ENCODE results near the gene CNNM4.
"Not testable (repeated sequence)": the region's sequence is repeated elsewhere in the genome, so short reads cannot be mapped to it uniquely, and the experiment has no call there.

The CNNM4 gene

GRCh38 chr2:96792772-96793749 is 32.4 kb downstream of the CNNM4 start:
- H3K9ac ChIP-seq (ENCODE audit: low read depth, low read length) = no peak overlapping the region
- TF ChIP-seq EZH2 (IDR thresholded peaks at IDR 0.05; ENCODE audit: borderline replicate concordance, low read depth, low read length, severe bottlenecking) = no peak
- TF ChIP-seq, protein P1, sequence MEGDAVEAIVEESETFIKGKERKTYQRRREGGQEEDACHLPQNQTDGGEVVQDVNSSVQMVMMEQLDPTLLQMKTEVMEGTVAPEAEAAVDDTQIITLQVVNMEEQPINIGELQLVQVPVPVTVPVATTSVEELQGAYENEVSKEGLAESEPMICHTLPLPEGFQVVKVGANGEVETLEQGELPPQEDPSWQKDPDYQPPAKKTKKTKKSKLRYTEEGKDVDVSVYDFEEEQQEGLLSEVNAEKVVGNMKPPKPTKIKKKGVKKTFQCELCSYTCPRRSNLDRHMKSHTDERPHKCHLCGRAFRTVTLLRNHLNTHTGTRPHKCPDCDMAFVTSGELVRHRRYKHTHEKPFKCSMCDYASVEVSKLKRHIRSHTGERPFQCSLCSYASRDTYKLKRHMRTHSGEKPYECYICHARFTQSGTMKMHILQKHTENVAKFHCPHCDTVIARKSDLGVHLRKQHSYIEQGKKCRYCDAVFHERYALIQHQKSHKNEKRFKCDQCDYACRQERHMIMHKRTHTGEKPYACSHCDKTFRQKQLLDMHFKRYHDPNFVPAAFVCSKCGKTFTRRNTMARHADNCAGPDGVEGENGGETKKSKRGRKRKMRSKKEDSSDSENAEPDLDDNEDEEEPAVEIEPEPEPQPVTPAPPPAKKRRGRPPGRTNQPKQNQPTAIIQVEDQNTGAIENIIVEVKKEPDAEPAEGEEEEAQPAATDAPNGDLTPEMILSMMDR (IDR thresholded peaks at IDR 0.05; ENCODE audit: borderline replicate concordance, extremely low read depth, low read length, poor library complexity, severe bottlenecking) = no peak
- no peaks in the 10 kb centered on the region for H3K27me3 ChIP-seq (ENCODE audit: insufficient read depth, low read length, poor library complexity)
- no peak overlapping the region for H3K27ac ChIP-seq (ENCODE audit: low read length)
- no peak overlapping the region for H2AFZ ChIP-seq (ENCODE audit: low read depth, low read length)
- H3K79me2 ChIP-seq (ENCODE audit: insufficient read depth, low read length) = no peaks in the 10 kb centered on the region; the same call in 1 of the 2 replicates
- H3K4me2 ChIP-seq (ENCODE audit: insufficient read depth, low read length) = no peak overlapping the region
- H3K9me3 ChIP-seq (ENCODE audit: insufficient read depth, low read length, severe bottlenecking) = no peaks in the 10 kb centered on the region
- no peaks in the 10 kb centered on the region; the same call in 1 of the 2 replicates for H4K20me1 ChIP-seq (ENCODE audit: insufficient read depth, low read length)
- no peaks in the 10 kb centered on the region for H3K4me1 ChIP-seq (ENCODE audit: insufficient read depth, low read length)
- ATAC-seq (ENCODE audit: insufficient read depth, low read depth) (peak; percentile 42; the same call in 1 of the 3 replicates), DNase-seq (no peak)
- no peak overlapping the region for H3K4me3 ChIP-seq (ENCODE audit: low read depth in 1 of 2, low read length in 2 of 2)
- peaks cover 12% of the 10 kb centered on the region; the same call in 1 of the 2 replicates for H3K36me3 ChIP-seq (ENCODE audit: insufficient read depth, low read length)

- peaks cover 27% of the 10 kb centered on the region for H3K36me3 ChIP-seq (ENCODE audit: insufficient read depth, low read length)
- H3K27ac ChIP-seq (ENCODE audit: low read length) = no peak overlapping the region
- H3K9me3 ChIP-seq (ENCODE audit: insufficient read depth, low read length, severe bottlenecking) = no peaks in the 10 kb centered on the region
- no peak overlapping the region for H3K4me2 ChIP-seq (ENCODE audit: insufficient read depth, low read length)
- H3K4me1 ChIP-seq (ENCODE audit: insufficient read depth, low read length) = no peaks in the 10 kb centered on the region
- no peak overlapping the region for H3K9ac ChIP-seq (ENCODE audit: low read depth, low read length)
- H4K20me1 ChIP-seq (ENCODE audit: insufficient read depth, low read length) = no peaks in the 10 kb centered on the region; the same call in 1 of the 2 replicates
- no peaks in the 10 kb centered on the region for H3K27me3 ChIP-seq (ENCODE audit: insufficient read depth, low read length, poor library complexity)
- TF ChIP-seq, protein P1 (IDR thresholded peaks at IDR 0.05; ENCODE audit: borderline replicate concordance, extremely low read depth, low read length, poor library complexity, severe bottlenecking) = no peak
- TF ChIP-seq EZH2 (IDR thresholded peaks at IDR 0.05; ENCODE audit: borderline replicate concordance, low read depth, low read length, severe bottlenecking) = no peak
- no peak overlapping the region for H2AFZ ChIP-seq (ENCODE audit: low read depth, low read length)
- no peak for ATAC-seq (ENCODE audit: insufficient read depth, low read depth)
- no peak for DNase-seq
- H3K79me2 ChIP-seq (ENCODE audit: insufficient read depth, low read length) = no peaks in the 10 kb centered on the region; the same call in 1 of the 2 replicates
- H3K4me3 ChIP-seq (ENCODE audit: low read depth in 1 of 2, low read length in 2 of 2) = no peak overlapping the region
Measured at GRCh38 chr2:96795076-96795475, 34.4 kb downstream of the CNNM4 start.

DNA sequence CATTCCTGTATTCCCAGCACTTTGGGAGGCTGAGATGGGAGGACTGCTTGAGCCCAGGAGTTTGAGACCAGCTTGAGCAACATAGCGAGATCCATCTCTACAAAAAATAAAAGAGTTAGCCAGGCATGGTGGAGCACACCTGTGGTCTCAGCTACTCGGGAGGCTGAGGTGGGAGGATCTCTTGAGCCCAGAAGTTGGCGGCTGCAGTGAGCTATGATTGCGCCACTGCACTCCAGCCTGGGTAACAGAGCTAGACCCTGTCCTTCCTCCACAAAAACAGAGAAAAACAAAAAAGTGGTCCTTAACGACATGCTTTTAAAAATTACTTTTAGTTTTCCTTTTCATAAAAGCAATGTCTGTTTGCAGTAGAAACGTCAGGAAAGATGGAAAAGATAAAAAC is 35.8 kb downstream of the CNNM4 start:
- not testable (repeated sequence) for H3K79me2 ChIP-seq (ENCODE audit: insufficient read depth, low read length); H3K27ac ChIP-seq (ENCODE audit: low read length); H3K4me2 ChIP-seq (ENCODE audit: insufficient read depth, low read length); H3K9me3 ChIP-seq (ENCODE audit: insufficient read depth, low read length, severe bottlenecking); H3K9ac ChIP-seq (ENCODE audit: low read depth, low read length); H2AFZ ChIP-seq (ENCODE audit: low read depth, low read length); DNase-seq; H3K27me3 ChIP-seq (ENCODE audit: insufficient read depth, low read length, poor library complexity); ATAC-seq (ENCODE audit: insufficient read depth, low read depth); H4K20me1 ChIP-seq (ENCODE audit: insufficient read depth, low read length); H3K4me3 ChIP-seq (ENCODE audit: low read depth in 1 of 2, low read length in 2 of 2); H3K4me1 ChIP-seq (ENCODE audit: insufficient read depth, low read length)
- peaks cover 37% of the 10 kb centered on the region for H3K36me3 ChIP-seq (ENCODE audit: insufficient read depth, low read length)

DNA sequence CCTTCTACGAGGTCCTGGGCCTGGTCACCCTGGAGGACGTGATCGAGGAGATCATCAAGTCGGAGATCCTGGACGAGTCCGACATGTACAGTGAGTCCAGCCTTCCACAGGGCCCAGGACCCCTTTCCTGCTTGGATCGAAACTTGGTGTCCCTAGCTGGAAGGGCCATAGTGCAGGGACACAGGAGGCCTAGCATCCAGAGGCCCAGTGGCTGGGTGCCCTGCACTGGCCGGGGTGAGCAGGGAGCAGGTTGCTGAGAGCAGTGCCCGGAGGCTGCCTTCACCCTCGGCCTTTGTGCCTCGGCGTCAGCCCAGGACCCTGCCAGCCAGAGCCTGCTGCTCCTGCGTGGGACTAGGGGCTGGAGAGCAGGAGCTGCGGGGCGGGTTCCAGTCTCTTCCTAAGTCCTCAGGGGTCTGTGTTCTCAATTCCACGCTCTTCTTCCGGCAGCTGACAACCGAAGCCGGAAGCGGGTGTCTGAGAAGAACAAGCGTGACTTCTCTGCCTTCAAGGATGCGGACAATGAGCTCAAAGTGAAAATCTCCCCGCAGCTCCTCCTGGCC is 36.4 kb downstream of the CNNM4 start:
- Histone ChIP-seq H3K79me2 (ENCODE audit: insufficient read depth, low read length) (no peaks in the 10 kb centered on the region; the same call in 1 of the 2 replicates), H3K4me1 (ENCODE audit: insufficient read depth, low read length) (no peaks in the 10 kb centered on the region), H3K4me2 (ENCODE audit: insufficient read depth, low read length) (no peak overlapping the region), H2AFZ (ENCODE audit: low read depth, low read length) (no peak overlapping the region), H3K9me3 (ENCODE audit: insufficient read depth, low read length, severe bottlenecking) (no peaks in the 10 kb centered on the region), H3K4me3 (ENCODE audit: low read depth in 1 of 2, low read length in 2 of 2) (no peak overlapping the region), H3K9ac (ENCODE audit: low read depth, low read length) (no peak overlapping the region), H3K36me3 (ENCODE audit: insufficient read depth, low read length) (peaks cover 44% of the 10 kb centered on the region), H3K27me3 (ENCODE audit: insufficient read depth, low read length, poor library complexity) (no peaks in the 10 kb centered on the region), H3K27ac (ENCODE audit: low read length) (no peak overlapping the region), H4K20me1 (ENCODE audit: insufficient read depth, low read length) (no peaks in the 10 kb centered on the region; the same call in 1 of the 2 replicates)
- TF ChIP-seq, protein P1 (IDR thresholded peaks at IDR 0.05; ENCODE audit: borderline replicate concordance, extremely low read depth, low read length, poor library complexity, severe bottlenecking) = no peak
- no peak for TF ChIP-seq EZH2 (IDR thresholded peaks at IDR 0.05; ENCODE audit: borderline replicate concordance, low read depth, low read length, severe bottlenecking)
- DNase-seq (no peak), ATAC-seq (ENCODE audit: insufficient read depth, low read depth) (no peak)

Measured in DND-41 (cell line).